Measurements from ENCODE around the gene VWA5B1.
"Not testable (repeated sequence)": the region's sequence is repeated elsewhere in the genome, so short reads cannot be mapped to it uniquely, and the experiment has no call there.

The VWA5B1 gene

DNA sequence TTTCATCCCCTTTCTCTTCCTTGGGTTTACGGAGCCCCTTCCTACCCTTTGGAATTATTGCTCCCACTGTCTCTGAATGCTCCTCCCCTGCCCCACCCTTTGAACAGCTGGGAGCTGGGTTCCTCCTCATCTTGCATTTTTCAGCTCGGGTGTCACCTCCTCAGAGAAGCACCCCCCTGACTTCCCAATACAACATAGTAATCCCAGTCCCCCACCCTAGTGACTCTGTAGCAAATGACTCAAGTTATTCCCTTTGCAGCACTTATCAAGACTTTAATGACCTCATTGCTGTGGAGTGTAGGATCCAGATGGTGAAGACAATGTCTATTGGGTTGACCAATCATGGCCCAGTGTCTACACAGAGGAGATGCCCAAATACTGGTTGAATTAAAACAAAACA, 8.9 kb upstream of the VWA5B1 start:
- no peak for DNase-seq

DNA sequence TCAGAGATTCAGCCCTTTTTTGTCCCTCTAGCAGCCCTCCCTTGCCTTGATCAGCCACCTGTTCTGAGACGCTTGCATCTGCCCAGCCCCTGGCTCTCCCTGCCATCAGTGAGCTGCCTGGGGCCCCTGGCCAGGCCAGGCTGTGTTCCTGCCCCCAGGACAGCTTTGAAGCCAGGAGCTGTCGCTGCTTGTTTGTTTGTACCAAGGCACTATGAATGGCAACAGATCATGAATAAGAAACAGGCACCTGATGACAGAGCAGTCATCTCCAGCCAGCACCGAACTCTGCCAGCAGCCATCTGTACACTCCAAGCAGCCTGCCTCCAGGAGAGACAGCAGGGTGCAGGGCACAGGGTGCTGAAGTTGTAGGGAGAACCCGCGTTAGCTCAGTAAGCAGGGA, 8.1 kb upstream of the VWA5B1 start:
- DNase-seq, result no peak

DNA sequence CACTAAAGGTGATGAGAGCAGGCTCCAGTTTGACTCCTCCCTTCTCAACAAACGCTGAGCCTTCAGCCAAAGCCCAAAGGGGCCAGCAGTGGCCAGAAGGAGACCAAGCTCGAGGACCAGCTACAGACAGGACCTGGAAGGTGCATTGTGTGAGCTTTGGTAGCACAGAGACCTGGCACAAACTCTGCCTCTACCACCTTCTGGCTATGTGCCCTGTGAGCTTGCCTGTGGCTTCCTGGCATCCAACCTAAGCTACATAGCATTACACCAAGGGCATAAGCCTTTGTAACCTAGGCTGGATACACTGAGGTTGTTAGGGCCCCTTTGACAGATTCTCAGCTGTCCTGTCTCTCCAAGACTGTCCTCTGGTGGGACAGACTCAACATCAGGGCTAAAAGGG, 6.6 kb upstream of the VWA5B1 start:
- DNase-seq, result no peak

DNA sequence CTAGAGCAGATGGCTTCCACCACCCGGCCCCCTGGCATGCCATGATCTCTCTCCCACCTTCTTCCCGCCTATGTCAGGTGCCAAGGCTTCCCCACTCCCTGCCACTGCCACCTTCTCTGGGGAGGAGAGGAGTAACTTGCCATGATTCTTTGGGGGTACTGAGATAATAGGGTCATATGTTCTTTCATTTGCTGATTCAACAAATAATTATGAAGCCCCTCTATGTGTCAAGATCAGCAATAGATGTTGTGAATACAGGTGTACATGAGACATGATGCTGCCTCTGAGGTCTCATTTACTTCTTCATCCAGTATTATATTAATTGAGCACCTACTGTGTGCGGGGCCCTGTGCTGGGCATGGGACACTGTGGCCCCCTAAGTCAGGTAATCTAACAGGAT, 6.0 kb upstream of the VWA5B1 start:
- DNase-seq, result no peak

DNA sequence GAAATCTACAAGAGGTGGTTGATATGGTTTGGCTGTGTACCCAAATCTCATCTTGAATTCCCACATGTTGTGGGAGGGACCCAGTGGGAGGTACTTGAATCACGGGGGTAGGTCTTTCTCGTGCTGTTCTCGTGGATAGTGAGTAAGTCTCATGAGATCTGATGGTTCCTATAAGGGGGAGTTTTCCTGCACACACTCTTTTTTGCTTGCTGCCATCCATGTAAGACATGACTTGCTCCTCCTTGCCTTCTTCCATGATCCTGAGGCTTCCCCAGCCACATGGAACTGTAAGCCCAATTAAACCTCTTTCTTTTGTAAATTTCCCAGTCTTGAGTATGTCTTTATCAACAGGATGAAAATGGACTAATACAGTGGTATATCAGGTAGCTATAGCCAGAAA, 5.2 kb upstream of the VWA5B1 start:
- DNase-seq, result no peak

DNA sequence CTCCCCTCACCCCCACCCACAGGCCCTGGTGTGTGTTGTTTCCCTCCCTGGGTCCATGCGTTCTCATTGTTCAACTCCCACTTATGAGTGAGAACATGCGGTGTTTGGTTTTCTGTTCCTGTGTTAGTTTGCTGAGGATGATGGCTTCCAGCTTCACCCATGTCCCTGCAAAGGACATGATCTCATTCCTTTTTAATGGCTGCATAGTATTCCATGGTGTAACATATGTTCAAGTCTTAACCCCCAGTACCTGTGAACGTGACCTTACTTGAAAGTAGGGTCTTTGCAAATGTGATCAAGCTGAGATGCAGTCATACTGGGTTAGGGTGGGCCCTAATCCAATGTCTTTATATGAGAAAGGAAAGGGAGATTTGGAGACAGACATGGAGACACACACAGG, 3.0 kb upstream of the VWA5B1 start:
- DNase-seq, result not testable (repeated sequence)

DNA sequence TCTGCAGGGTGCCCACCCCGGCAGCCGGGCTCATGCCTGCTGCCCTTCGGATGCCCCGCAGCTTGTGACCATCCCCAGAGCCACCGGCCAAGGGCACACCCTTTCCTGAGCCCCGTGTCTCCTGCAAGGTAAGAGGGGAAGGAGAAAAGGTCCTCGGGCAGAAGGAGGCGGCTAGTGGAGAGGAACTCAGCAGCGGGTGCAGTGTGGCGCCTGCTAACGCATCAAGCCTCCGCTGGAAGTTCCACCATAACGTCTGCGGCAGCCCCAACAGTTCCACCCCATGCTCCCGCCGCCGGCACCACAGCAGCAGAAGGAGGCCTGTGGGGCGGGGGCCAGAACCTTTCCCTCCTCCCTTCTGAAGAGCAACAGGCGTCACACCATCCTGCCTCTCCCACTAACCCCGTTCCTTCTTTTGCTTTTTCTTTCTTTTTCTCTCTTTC, 990 bp downstream of the VWA5B1 start:
- DNase-seq, result peak; percentile 56

DNA sequence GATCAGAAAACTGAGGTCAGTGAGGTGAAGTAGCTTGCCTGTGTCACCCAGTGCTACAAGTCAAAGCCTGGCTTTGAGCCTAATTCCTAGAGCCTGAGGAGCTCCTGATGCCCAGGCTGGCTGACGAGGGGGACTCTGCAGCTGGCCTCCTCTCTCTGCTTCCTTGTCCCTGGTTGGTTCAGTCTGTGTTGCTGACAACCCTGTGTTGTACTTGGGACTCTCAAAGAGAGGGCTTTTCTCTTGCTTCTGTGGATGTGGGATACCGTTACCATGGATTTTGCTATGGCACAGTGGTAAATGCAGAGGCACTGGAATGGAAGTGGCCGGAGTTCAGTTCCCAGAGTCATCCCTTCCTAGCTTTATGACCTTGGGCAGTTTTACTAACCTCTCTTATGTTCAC, 8.0 kb downstream of the VWA5B1 start:
- DNase-seq, result no peak

DNA sequence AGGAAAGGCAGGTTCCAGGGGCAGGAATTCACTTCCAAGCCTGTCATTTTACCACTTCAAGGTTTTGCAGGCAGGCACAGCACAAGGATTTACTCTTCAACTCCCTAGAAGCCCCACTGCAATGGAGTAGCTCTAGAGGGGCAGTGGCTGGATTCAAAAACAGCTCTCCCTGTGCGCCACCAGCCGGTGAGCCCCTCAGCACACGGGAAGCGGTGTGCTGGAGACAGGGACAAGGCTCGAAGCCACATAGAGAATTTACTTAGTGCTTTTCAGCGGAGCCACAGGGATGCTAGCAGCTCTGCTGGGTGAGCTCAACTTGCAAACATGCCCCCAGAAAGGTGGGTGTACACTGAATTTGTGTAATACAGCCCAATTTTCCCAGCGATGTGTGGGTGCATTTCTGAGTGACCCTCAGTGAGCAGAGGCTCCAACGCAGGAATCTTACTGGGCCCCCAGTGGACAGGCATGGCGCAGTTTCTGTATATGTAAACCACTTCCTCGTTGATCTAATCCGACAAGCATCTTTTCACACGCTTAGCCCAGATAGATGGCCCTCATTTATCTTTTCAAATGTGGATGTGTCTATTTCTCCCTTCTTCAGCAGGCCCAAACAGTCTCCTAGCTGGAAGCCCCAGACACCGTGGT, 10.9 kb downstream of the VWA5B1 start:
- DNase-seq, result no peak

DNA sequence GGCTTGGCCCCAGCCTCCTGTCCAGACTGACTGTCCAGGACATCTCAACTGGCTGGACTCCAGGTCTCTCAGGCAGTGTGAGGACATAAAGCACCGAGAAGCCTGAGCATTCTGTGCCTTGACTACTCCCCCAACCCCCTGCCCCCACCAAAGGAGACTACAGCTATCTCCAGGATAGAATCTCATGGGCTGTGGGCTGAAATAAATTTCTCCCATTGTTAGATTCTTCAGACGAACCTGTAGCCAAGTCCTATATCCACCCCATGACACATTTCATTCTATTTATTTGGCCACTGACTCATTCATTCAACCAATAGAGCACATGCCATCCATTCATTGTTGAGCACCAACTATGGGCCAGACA, 11.4 kb downstream of the VWA5B1 start:
- DNase-seq, result no peak

DNA sequence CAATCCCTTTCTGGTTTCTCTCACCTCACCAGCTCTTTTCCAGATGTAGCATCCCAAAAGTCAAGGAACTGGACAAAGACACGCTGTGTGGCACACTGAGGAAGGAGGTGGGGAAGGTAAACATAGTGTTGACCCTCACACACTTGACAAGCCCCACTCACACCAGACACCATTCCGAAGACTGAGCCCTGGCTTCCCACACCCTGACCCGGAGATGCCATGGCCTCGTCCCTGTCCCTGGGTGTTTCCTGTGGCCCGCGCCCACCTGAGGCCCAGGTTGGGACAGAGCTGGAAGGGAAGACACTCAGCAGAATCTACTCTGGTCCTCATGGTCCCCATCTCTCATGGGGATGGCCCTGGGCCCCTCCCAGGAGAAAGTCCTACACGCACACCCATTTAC, 16.4 kb downstream of the VWA5B1 start:
- DNase-seq, result no peak

DNA sequence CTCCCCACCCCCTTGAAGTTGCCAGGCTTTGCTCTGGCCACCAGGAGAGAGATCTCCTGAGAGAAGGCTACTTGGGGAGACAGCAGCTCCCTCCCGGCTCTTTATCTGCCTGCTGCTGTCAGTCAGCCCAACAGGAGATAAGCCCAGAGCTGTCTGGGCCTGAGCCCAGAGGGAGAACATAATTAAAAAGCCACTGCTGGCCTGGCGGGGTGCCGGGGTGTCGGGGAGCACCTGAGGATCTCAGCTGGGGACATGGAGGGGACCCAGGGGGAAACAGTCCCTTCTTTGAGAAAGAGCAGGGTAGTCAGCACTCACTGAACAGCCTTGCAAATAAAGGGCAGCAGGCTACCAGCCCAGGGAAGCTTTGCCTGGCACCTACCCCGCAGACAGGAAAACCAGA, 17.9 kb downstream of the VWA5B1 start:
- DNase-seq, result no peak

DNA sequence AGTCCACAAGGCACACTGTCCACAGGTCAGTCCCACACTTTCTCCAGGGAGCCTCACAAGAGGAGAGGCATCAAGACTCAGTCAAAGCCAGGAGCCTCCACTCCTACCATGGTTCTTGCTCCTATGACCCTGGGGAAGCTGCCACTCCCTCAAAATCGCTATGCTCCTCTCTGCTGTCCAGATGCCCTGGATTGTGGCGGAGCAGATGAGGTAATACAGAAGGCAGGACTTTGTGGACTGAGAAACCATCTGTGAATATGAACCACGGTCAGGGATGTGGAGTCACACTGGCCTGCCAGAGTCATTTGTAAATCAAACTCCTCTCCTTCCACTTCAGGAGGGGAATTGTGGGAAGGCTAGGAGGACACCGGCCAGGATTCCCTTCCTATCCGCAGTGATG, 20.6 kb downstream of the VWA5B1 start:
- DNase-seq, result no peak

DNA sequence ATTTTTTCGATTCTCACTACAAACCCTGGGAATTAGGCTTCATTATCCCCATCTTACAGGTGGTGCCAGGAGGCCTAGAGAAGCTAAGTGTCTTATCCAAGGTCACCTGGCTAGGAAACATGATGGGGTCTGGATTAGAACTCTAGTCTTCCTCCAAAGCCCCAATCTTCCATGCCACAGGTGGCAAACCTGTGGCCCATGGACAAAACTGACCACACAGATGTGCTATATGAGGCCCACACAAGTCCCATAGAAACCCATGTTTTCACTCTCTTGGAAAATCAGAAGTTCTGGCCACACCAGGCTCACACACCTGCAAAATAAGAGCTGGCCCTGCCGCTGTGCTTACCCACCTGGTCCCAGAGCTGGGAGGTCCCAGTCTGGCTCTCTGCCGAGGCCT, 21.6 kb downstream of the VWA5B1 start:
- no peak for DNase-seq

DNA sequence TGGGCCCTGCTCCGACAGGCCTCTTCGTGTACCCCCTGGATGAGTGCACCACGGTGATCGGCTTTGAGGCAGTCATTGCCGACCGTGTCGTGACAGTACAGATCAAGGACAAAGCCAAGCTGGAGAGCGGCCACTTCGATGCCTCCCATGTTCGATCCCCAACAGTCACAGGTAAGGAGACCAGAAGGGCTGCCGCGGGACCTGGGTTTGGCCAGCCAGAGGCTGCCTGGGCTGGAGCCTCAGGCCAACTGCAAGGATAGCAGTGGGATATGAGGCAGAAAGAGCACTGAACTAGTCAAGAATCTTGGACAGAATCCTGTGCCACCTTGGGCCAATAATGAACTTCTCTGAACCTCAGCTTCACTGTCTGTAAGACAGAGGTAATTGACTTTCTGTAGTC, 22.1 kb downstream of the VWA5B1 start:
- DNase-seq, result no peak

DNA sequence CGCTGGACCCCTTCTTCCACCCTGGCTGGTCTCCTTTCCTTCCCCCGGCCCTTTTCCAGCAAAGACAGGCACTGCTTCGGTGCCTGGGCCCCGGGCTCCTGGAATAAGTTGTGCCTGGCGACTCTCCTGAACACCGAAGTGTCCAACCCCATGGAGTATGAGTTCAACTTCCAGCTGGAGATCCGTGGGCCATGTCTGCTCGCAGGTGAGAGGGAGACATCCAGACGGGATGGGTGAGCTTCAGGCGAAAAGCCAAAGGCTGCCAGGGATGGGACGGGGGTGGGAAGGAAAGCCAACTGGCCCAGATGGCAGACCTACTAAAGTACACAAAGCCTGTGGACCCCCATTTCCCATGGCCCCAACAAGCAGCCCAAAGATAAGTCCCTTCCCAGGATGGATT, 26.8 kb downstream of the VWA5B1 start:
- DNase-seq, result no peak

DNA sequence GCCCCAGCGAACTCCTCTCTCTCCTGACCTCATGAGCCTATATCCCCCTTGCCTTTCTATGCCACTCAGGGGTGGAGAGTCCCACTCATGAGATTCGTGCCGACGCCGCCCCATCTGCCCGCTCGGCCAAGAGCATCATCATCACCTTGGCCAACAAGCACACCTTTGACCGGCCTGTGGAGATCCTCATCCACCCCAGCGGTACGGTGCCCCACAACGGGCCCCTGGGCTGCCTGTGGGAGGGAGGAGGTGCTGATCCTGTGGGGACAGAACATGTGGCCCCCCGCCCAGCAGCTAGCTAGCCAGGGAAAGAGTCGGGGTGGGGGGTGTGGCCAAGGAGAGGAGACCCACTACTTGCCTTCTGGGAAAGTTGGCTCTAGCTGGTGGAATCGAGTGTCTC, 27.8 kb downstream of the VWA5B1 start:
- no peak for DNase-seq

DNA sequence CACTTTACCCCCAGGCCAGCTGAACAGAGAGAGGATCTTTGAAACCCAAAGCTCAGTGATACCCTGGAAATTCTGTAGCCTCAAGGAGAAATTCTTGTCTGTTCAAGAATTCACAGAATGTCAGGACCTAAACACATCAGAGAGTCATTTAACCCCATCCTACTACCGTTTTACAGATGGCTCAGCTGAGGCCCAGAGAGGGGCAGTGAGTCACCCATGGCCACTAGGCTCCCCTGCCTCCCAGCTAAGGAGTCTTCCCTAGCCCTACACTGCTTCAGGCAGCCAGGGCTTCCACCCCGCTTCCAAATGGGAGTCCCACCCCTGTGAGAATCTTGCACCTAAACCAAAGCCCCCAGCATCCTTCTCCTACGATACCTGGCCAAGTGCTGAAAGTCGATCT, 28.3 kb downstream of the VWA5B1 start:
- DNase-seq, result peak; percentile 69

DNA sequence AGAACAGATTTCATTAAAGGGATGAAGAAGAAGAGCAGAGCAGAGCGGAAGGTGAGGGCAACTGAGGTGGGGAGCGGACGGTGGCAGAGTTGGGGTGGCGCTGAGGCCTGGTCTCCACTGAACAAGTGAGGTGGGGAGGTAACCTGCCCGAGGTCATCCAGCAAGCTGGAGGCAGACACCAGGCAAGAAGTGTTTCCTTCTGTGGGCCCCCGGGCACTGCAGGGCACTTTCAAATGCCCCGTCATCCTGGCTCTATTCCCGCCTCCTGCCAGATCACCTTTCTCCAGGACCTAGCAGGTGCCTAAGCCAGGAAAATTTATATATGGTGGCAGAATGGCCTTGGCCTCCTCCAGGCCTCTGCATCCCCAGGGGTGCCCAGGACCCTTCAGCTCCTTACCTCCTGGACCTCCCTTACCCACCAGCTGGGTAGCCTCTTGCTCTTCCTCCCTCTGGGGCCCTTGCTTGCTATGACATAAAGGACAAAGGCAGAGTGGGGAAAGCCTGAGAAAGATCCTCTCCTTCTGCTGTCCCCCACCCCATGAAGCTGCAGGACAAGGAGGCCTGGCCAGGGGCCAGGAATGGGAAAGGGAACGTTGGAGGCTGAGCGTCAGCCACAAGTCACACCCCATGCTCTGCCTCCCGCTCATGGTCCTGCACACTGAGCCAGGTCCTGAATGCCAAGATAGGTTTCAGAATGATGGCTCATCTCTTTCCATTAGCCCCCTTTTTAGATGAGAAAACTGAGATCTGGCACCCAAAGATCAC, 29.0 kb downstream of the VWA5B1 start:
- DNase-seq, result no peak

DNA sequence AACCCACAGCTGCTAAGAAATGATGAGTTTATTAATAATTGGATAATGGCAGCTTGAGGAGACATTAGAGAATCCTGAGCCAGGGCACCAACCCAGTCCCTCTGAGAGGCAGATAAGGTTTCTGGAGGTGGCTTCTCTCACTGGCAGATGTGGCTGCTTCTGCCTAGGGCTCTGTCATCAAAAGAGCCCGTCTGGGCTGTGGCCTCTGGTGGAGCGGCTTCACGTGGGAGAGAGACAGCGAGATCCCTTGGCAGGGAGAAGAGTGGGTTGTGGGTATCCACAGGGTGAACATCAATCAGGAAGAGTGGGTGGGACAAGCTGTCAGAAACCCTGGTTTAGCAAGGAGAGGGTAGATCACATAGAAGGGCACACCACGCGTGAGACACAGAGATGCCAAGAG, 30.0 kb downstream of the VWA5B1 start:
- no peak for DNase-seq

DNA sequence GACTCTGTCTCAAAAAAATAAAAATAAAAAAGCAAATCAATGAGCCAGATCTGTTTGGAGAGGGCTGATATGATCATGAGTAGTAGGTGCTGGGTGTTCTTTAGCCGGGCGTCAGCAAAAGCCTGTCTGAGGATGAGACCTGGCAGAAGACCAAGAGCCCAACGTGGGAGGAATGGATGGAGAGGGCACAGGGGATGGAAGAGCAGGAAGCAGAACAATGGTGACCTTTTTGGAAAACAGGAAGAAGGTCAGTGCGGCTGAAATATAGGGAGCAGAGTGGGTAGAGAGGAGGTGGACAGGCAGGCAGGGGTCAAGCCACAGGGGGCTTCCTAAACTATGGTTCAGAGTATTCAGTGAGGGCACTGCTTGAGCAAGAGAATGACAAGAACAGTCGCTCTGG, 30.9 kb downstream of the VWA5B1 start:
- no peak for DNase-seq

DNA sequence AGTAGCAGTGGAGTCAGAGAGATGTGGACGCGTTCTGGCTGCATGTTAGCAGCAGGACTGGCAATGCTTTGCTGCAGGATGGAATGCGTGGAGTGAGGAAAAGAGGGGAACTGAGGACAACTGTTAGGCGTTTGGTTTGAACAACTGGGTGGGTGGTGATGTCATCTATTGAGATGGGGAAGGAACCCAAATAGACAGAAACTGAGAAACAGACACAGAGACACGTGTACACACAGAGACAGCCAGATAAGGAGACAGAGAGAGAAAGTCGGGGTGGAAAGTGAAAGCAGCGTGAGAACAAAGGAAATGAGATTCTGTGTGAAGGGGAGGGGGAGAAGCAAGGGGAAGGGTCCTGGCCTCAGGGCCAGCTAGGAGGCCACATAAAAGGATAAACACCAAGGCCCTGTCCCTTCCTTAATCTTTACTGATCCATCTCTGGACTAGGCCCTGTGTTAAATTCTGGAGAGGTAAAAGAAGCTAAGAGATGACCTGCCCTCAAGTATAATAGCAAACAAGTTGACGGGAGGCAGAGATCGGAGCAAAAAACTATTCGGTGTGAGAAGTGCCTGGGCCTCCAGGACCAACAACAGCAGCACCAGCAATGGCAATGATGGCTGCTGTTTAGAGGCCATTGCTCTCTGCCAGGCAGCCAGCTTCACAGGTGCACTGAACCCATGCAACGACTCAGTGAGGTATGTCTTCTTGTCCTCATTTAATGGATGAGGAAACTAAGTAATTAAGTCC, 31.6 kb downstream of the VWA5B1 start:
- no peak for DNase-seq

DNA sequence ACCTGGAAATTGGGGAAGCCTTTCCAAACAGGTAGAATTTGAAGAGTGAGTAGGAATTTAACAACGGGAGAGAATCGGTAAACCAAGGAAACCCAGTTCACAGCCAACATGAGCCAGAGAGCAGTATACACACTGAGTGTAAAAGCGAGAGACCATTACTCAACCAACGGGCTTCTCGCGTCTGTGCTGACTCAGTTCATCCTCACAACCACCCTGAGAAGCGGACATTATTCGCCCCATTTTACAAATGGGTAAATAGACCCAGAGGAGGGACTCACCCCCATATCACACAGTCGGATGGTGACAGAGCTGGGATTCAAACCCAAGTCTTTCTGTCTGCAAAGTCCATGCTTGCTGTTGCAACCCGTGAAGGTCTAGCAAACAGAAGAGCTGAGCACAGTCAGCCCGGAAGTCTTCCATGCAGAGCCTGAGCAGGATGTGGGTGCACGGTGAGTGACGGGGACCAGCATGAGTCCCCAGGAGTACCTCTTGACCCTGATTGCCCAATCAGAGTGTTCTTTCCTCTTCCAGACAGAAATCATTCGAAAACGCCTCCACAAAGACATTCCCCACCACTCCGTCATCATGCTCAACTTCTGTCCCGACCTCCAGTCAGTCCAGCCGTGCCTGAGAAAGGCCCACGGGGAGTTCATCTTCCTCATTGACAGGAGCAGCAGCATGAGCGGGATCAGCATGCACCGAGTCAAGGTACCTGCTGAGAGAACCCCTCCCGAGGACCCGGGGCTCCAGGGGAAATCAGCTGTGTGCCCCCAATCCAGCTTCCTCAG, 32.3 kb downstream of the VWA5B1 start:
- DNase-seq, result no peak

DNA sequence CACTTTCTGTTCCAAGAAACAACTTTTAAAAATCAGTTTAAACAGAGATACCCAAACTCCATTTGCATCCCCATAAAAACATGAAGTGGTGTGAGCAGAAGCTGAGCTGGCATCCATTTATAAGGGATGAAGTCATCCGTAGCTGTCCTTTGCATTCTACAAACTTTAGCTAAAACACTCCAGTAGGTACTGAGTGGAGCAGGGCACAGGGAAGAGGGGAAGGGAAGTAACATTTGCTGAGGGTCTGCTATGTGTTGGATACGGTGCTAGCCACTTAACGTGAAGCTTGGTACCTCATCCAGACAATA, 32.9 kb downstream of the VWA5B1 start:
- no peak for DNase-seq

Measured in islet precursor cell (in vitro differentiated cells).